Liver (tissue), 9 donors: ENCODE data around the gene OR14A2. TPM values are rescaled to one million over a fixed set of nuclear protein-coding genes. Genes with fewer than 3 reads are reported as not detected.
"Not testable (repeated sequence)": the region's sequence is repeated elsewhere in the genome, so short reads cannot be mapped to it uniquely, and the experiment has no call there.

Experiments used
- DNase-seq: peaks from one replicate; pipeline ENCODE4 v3.0.0-alpha.2; 2017; ENCODE audit warnings: low spot score
- H3K27ac ChIP-seq, 2 donors: one replicate each; pipeline ENCODE4 v1.7.0; 2013; ENCODE audit warnings: inconsistent platforms in 2 of 2, low read length in 2 of 2, control low read depth in 1 of 2, low read depth in 1 of 2, mild to moderate bottlenecking in 1 of 2
- H3K27me3 ChIP-seq, 4 donors: one replicate each; pipeline versions ENCODE4 v1.6.1 to v1.7.0; 2013; ENCODE audit warnings: low read length in 3 of 4, inconsistent platforms in 1 of 4, mild to moderate bottlenecking in 1 of 4, moderate library complexity in 1 of 4; ENCODE audit not compliant: control insufficient read depth in 4 of 4, insufficient read depth in 4 of 4
- H3K36me3 ChIP-seq, 4 donors: one replicate each; pipeline versions ENCODE4 v1.6.1 to v1.7.0; 2013; ENCODE audit warnings: low read length in 3 of 4, mild to moderate bottlenecking in 3 of 4, low read depth in 1 of 4, moderate library complexity in 1 of 4; ENCODE audit not compliant: control insufficient read depth in 4 of 4, insufficient read depth in 3 of 4
- H3K4me1 ChIP-seq, 4 donors: one replicate each; pipeline versions ENCODE4 v1.6.1 to v1.7.0; 2013; ENCODE audit warnings: low read length in 3 of 4, mild to moderate bottlenecking in 3 of 4, moderate library complexity in 1 of 4; ENCODE audit not compliant: control insufficient read depth in 4 of 4, insufficient read depth in 4 of 4
- H3K4me3 ChIP-seq, 3 donors: one replicate each; pipeline versions ENCODE4 v1.6.1 to v1.7.0; 2013; ENCODE audit warnings: low read length in 3 of 3, control low read depth in 1 of 3, low read depth in 1 of 3, mild to moderate bottlenecking in 1 of 3
- H3K9ac ChIP-seq, 2 donors: one replicate each; pipeline ENCODE4 v1.7.0; 2013; ENCODE audit warnings: low read length in 2 of 2, mild to moderate bottlenecking in 2 of 2, moderate library complexity in 2 of 2, control low read depth in 1 of 2, low read depth in 1 of 2
- H3K9me3 ChIP-seq, 4 donors: one replicate each; pipeline versions ENCODE4 v1.6.1 to v1.7.0; 2013; ENCODE audit warnings: low read length in 3 of 4; ENCODE audit not compliant: control insufficient read depth in 4 of 4
- FOXA1 ChIP-seq: IDR thresholded peaks from 2 replicates; pipeline ENCODE4 v1.6.1; 2016; ENCODE audit warnings: antibody characterized with exemption
- FOXA2 ChIP-seq: IDR thresholded peaks from 2 replicates; pipeline ENCODE4 v1.6.1; 2016; ENCODE audit warnings: antibody characterized with exemption
- HNF4A ChIP-seq, 2 donors: conservative IDR thresholded peaks; 2 replicates each; pipeline ENCODE4 v1.6.1; 2016; ENCODE audit warnings: antibody characterized with exemption in 2 of 2, mild to moderate bottlenecking in 2 of 2
- HNF4G ChIP-seq: IDR thresholded peaks from 2 replicates; pipeline ENCODE4 v1.6.1; 2016; ENCODE audit warnings: antibody characterized with exemption
- JUND ChIP-seq, 2 donors: IDR thresholded peaks; 2 replicates each; pipeline ENCODE4 v1.6.1; 2016; ENCODE audit warnings: antibody characterized with exemption in 2 of 2
- NR2F2 ChIP-seq: IDR thresholded peaks from 2 replicates; pipeline ENCODE4 v1.6.1; 2016; ENCODE audit warnings: antibody characterized with exemption
- RAD21 ChIP-seq, 2 donors: IDR thresholded peaks; 2 replicates each; pipeline ENCODE4 v1.6.1; 2016; ENCODE audit warnings: antibody characterized with exemption in 2 of 2, mild to moderate bottlenecking in 2 of 2
- RXRA ChIP-seq, 2 donors: IDR thresholded peaks; 2 replicates each; pipeline ENCODE4 v1.6.1; 2017 to 2018; ENCODE audit warnings: antibody characterized with exemption in 2 of 2, mild to moderate bottlenecking in 1 of 2
- SP1 ChIP-seq: IDR thresholded peaks from 2 replicates; pipeline ENCODE4 v1.6.1; 2018; ENCODE audit warnings: antibody characterized with exemption, mild to moderate bottlenecking
- TAF1 ChIP-seq: conservative IDR thresholded peaks from 2 replicates; pipeline ENCODE4 v1.6.1; 2016; ENCODE audit warnings: antibody characterized with exemption, mild to moderate bottlenecking
- YY1 ChIP-seq: IDR thresholded peaks from 2 replicates; pipeline ENCODE4 v1.6.1; 2016; ENCODE audit warnings: antibody characterized with exemption, mild to moderate bottlenecking
- ZBTB33 ChIP-seq: IDR thresholded peaks from 2 replicates; pipeline ENCODE4 v1.6.1; 2016; ENCODE audit warnings: antibody characterized with exemption
- WGBS: extraction: QIAGEN DNeasy Blood & Tissue Kit; methylation state at CpG from one replicate; pipeline ENCODE4 v1.1.7; 2013; 5-methylcytosine and 5-hydroxymethylcytosine counted together
- polyA plus RNA-seq, 2 donors: library from polyadenylated mRNA; stranded (reverse) in 1 of 2; unstranded in 1 of 2; fragments of 200-250 nt in 1 of 2; fragments of >200 nt in 1 of 2; fragmentation: Nextera tagmentation in 1 of 2; extraction: Ambion mirVana in 1 of 2; gene quantifications; one replicate each; pipeline versions ENCODE4 v1.2.1 to v1.2.3, GENCODE V29; 2013 to 2015
- total RNA-seq, 2 donors: library from RNA; depleted of rRNA; stranded (reverse); fragments of >200 nt; gene quantifications; one replicate each; pipeline ENCODE4 v1.2.3, GENCODE V29; 2014
- TF ChIP-seq, protein P1 (sequence below): fragments of 150-350 bp; IDR thresholded peaks from 2 replicates; pipeline ENCODE4 v1.5.1; 2017; ENCODE audit warnings: improper control_type of control experiment, low read depth, low read length; ENCODE audit not compliant: missing input control
- TF ChIP-seq, protein P2 (sequence below): IDR thresholded peaks from 2 replicates; pipeline ENCODE4 v1.6.1; 2016; ENCODE audit warnings: antibody characterized with exemption
- donor health status: healthy.
- donor health status: healthy.
- donor health status: healthy.
- donor health status: healthy.
- donor health status: healthy.

Gene OR14A2
- not detected for total RNA-seq
- polyA plus RNA-seq, result not detected

GRCh38 chr1:247748041-247748440, at the start of gene OR14A2:
OR14A2 (minus strand) TSS chr1:247748141.
- Histone ChIP-seq H3K4me1 (no peaks in the 10 kb centered on the region), H3K4me3 (no peak within 1 kb of the TSS), H3K36me3 (no peaks in the 10 kb centered on the region), H3K27ac (no peak within 1 kb of the TSS), H3K27me3 (peaks cover 0 to 2% (median 0%) of the 10 kb centered on the region in 4 donors), H3K9ac (no peak within 1 kb of the TSS), H3K9me3 (peaks cover 0 to 8% (median under 1%) of the 10 kb centered on the region in 4 donors)
- 83% methylated on average over 2 of the region's 2 CpGs for WGBS
- TF ChIP-seq JUND (IDR thresholded peaks at IDR 0.05), result no peak
- no peak for TF ChIP-seq FOXA2
- TF ChIP-seq RXRA (IDR thresholded peaks at IDR 0.05), result no peak
- TF ChIP-seq, protein P1, sequence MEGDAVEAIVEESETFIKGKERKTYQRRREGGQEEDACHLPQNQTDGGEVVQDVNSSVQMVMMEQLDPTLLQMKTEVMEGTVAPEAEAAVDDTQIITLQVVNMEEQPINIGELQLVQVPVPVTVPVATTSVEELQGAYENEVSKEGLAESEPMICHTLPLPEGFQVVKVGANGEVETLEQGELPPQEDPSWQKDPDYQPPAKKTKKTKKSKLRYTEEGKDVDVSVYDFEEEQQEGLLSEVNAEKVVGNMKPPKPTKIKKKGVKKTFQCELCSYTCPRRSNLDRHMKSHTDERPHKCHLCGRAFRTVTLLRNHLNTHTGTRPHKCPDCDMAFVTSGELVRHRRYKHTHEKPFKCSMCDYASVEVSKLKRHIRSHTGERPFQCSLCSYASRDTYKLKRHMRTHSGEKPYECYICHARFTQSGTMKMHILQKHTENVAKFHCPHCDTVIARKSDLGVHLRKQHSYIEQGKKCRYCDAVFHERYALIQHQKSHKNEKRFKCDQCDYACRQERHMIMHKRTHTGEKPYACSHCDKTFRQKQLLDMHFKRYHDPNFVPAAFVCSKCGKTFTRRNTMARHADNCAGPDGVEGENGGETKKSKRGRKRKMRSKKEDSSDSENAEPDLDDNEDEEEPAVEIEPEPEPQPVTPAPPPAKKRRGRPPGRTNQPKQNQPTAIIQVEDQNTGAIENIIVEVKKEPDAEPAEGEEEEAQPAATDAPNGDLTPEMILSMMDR, result no peak
- no peak for DNase-seq

- Histone ChIP-seq H3K4me1 (no peaks in the 10 kb centered on the region), H3K9me3 (no peaks in the 10 kb centered on the region), H3K4me3 (no peak overlapping the region), H3K27ac (no peak overlapping the region), H3K27me3 (no peaks in the 10 kb centered on the region), H3K36me3 (no peaks in the 10 kb centered on the region), H3K9ac (no peak overlapping the region)
- no peak for TF ChIP-seq FOXA1
- 8% methylated on average over 2 of the region's 2 CpGs for WGBS
- no peak for DNase-seq
Observed at GRCh38 chr1:247797518-247797917, 49.6 kb upstream of the OR14A2 start.

- DNase-seq, result no peak
- no peak overlapping the region for H3K9ac ChIP-seq
- no peak overlapping the region for H3K27ac ChIP-seq
- no peaks in the 10 kb centered on the region for H3K4me1 ChIP-seq
- peaks cover 0 to 5% (median 0%) of the 10 kb centered on the region in 4 donors for H3K9me3 ChIP-seq
- no peaks in the 10 kb centered on the region for H3K36me3 ChIP-seq
- TF ChIP-seq NR2F2, result no peak
- no peak for TF ChIP-seq RXRA (IDR thresholded peaks at IDR 0.05)
- no peak for TF ChIP-seq FOXA2
- TF ChIP-seq, protein P2, sequence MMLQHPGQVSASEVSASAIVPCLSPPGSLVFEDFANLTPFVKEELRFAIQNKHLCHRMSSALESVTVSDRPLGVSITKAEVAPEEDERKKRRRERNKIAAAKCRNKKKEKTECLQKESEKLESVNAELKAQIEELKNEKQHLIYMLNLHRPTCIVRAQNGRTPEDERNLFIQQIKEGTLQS, result no peak
- TF ChIP-seq RAD21 (IDR thresholded peaks at IDR 0.05), result no peak
- no peak overlapping the region for H3K4me3 ChIP-seq
- H3K27me3 ChIP-seq, result no peaks in the 10 kb centered on the region
Observed at GRCh38 chr1:247769603-247770002, 21.7 kb upstream of the OR14A2 start.

GRCh38 chr1:247760456-247760855, 12.5 kb upstream of the OR14A2 start, which contains the start of gene OR1C1:
OR1C1 (minus strand) TSS chr1:247760556; CDS start chr1:247758406, 2,150 bp downstream.
- no peak within 1 kb of the TSS for H3K9ac ChIP-seq
- H3K27ac ChIP-seq, result no peak within 1 kb of the TSS
- DNase-seq, result no peak
- H3K36me3 ChIP-seq, result no peaks in the 10 kb centered on the region
- no peaks in the 10 kb centered on the region for H3K4me1 ChIP-seq
- no peaks in the 10 kb centered on the region for H3K9me3 ChIP-seq
- TF ChIP-seq FOXA1 (no peak), HNF4A (conservative IDR thresholded peaks at IDR 0.05) (no peak), RXRA (IDR thresholded peaks at IDR 0.05) (no peak), ZBTB33 (no peak), HNF4G (no peak), SP1 (no peak), YY1 (no peak), TAF1 (no peak)
- no peak within 1 kb of the TSS for H3K4me3 ChIP-seq
- no peaks in the 10 kb centered on the region for H3K27me3 ChIP-seq
- WGBS, result 94% methylated on average over 3 of the region's 3 CpGs

GRCh38 chr1:247754311-247754710, 6.4 kb upstream of the OR14A2 start:
- H3K36me3 ChIP-seq, H3K9ac ChIP-seq, H3K4me3 ChIP-seq, DNase-seq, H3K9me3 ChIP-seq, H3K27me3 ChIP-seq, H3K4me1 ChIP-seq, H3K27ac ChIP-seq: not testable (repeated sequence)
- 93% methylated on average over 1 of the region's 1 CpG for WGBS
